ENCODE results near the gene BIN2. TPM values are rescaled to one million over a fixed set of nuclear protein-coding genes. Genes with fewer than 3 reads are reported as not detected.

The BIN2 gene
- total and polyA plus RNA-seq, 9 of the 15 experiments (the other 6 are each of a cell fraction or from before 2014, with no cell fraction given) = 0.04 to 0.39 (median 0.25) TPM; not detected in 1

- ChIA-PET POLR2A (interaction anchor here (0.6 to 4.6 kb wide), 18 partner anchors 9 to 1685 kb away, joined by 3 to 37 read pairs (median 4); partner anchors contain the start of genes POU6F1 and SLC11A2), CTCF (ENCODE audit: low intra/inter-chr PET ratio) (no interaction called here)
- in situ Hi-C loops (cut with MboI) = no loop called here
- FAIRE-seq = no peak
- peak overlapping the region; percentile 95 for H2AFZ ChIP-seq (ENCODE audit: low read depth, low read length)
- H4K20me1 ChIP-seq (replicated peaks; ENCODE audit: control insufficient read depth, insufficient read depth, low read length) = no peaks in the 10 kb centered on the region; the same call in 1 of the 2 replicates
- H3K4me1 ChIP-seq (replicated peaks in 1 of 2; ENCODE audit: control insufficient read depth in 2 of 2, insufficient read depth in 2 of 2, low read length in 2 of 2) = peaks cover 4 to 22% of the 10 kb centered on the region in 2 experiments; a peak in 4 of 5 replicates
- peak overlapping the region; percentile 42 for H3K27ac ChIP-seq (ENCODE audit: extremely low read depth, low read depth, low read length)
- no peaks in the 10 kb centered on the region for H3K9me1 ChIP-seq (ENCODE audit: control insufficient read depth, insufficient read depth, low read length)
- peaks cover 33% of the 10 kb centered on the region for H3K36me3 ChIP-seq (ENCODE audit: control insufficient read depth, insufficient read depth, low read length)
- BruUV-seq (replicated peaks) = no TSS peak
- H3K4me3 ChIP-seq = peak overlapping the region; percentile 93
- no peak; the same call in 2 of the 3 replicates for ATAC-seq
- DNase-seq (ENCODE audit: extremely low read depth in 1 of 4, low spot score in 3 of 4) = no peak
- H3K9me3 ChIP-seq (replicated peaks; ENCODE audit: control insufficient read depth, insufficient read depth, low read depth, low read length) = no peaks in the 10 kb centered on the region
- peak overlapping the region; percentile 95 for H3K4me2 ChIP-seq (ENCODE audit: insufficient read depth, low read length)
- peaks cover 27% of the 10 kb centered on the region for H3K79me2 ChIP-seq (ENCODE audit: control insufficient read depth, insufficient read depth, low read length)
- 26% methylated on average over 9 of the region's 10 CpGs for WGBS (ENCODE audit: insufficient coverage, low coverage, missing lambda C conversion rate)
- no peaks in the 10 kb centered on the region for H3K27me3 ChIP-seq (ENCODE audit: control insufficient read depth in 2 of 2, insufficient read depth in 2 of 2, low read length in 2 of 2)
- peak overlapping the region; percentile 87 to 100; a peak in 3 of 4 replicates for H3K9ac ChIP-seq (ENCODE audit: insufficient read depth in 1 of 2, low read depth in 2 of 2, low read length in 2 of 2)
- intact Hi-C loops (cut with micrococcal nuclease) = loop anchor here (2.0 kb wide), 1 partner anchor 19 kb away; the partner anchor contains the start of gene POU6F1
- TF ChIP-seq ZEB2 (IDR thresholded peaks at IDR 0.05) = peak; percentile 54; the same call in 1 of the 2 replicates
- no peak for TF ChIP-seq MCM7 (IDR thresholded peaks at IDR 0.05)
- TF ChIP-seq, protein P1, sequence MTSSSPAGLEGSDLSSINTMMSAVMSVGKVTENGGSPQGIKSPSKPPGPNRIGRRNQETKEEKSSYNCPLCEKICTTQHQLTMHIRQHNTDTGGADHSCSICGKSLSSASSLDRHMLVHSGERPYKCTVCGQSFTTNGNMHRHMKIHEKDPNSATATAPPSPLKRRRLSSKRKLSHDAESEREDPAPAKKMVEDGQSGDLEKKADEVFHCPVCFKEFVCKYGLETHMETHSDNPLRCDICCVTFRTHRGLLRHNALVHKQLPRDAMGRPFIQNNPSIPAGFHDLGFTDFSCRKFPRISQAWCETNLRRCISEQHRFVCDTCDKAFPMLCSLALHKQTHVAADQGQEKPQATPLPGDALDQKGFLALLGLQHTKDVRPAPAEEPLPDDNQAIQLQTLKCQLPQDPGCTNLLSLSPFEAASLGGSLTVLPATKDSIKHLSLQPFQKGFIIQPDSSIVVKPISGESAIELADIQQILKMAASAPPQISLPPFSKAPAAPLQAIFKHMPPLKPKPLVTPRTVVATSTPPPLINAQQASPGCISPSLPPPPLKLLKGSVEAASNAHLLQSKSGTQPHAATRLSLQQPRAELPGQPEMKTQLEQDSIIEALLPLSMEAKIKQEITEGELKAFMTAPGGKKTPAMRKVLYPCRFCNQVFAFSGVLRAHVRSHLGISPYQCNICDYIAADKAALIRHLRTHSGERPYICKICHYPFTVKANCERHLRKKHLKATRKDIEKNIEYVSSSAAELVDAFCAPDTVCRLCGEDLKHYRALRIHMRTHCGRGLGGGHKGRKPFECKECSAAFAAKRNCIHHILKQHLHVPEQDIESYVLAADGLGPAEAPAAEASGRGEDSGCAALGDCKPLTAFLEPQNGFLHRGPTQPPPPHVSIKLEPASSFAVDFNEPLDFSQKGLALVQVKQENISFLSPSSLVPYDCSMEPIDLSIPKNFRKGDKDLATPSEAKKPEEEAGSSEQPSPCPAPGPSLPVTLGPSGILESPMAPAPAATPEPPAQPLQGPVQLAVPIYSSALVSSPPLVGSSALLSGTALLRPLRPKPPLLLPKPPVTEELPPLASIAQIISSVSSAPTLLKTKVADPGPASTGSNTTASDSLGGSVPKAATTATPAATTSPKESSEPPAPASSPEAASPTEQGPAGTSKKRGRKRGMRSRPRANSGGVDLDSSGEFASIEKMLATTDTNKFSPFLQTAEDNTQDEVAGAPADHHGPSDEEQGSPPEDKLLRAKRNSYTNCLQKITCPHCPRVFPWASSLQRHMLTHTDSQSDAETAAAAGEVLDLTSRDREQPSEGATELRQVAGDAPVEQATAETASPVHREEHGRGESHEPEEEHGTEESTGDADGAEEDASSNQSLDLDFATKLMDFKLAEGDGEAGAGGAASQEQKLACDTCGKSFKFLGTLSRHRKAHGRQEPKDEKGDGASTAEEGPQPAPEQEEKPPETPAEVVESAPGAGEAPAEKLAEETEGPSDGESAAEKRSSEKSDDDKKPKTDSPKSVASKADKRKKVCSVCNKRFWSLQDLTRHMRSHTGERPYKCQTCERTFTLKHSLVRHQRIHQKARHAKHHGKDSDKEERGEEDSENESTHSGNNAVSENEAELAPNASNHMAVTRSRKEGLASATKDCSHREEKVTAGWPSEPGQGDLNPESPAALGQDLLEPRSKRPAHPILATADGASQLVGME (CRISPR knock-in tag; IDR thresholded peaks at IDR 0.05) = 0 out of 2 replicates have a peak, but pooled peaks have one; percentile 18
- TF ChIP-seq SMARCA4 (IDR thresholded peaks at IDR 0.05) = no peak
- TF ChIP-seq, protein P2, sequence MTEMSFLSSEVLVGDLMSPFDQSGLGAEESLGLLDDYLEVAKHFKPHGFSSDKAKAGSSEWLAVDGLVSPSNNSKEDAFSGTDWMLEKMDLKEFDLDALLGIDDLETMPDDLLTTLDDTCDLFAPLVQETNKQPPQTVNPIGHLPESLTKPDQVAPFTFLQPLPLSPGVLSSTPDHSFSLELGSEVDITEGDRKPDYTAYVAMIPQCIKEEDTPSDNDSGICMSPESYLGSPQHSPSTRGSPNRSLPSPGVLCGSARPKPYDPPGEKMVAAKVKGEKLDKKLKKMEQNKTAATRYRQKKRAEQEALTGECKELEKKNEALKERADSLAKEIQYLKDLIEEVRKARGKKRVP (CRISPR knock-in tag; IDR thresholded peaks at IDR 0.05) = no peak
- TF ChIP-seq, protein P3, sequence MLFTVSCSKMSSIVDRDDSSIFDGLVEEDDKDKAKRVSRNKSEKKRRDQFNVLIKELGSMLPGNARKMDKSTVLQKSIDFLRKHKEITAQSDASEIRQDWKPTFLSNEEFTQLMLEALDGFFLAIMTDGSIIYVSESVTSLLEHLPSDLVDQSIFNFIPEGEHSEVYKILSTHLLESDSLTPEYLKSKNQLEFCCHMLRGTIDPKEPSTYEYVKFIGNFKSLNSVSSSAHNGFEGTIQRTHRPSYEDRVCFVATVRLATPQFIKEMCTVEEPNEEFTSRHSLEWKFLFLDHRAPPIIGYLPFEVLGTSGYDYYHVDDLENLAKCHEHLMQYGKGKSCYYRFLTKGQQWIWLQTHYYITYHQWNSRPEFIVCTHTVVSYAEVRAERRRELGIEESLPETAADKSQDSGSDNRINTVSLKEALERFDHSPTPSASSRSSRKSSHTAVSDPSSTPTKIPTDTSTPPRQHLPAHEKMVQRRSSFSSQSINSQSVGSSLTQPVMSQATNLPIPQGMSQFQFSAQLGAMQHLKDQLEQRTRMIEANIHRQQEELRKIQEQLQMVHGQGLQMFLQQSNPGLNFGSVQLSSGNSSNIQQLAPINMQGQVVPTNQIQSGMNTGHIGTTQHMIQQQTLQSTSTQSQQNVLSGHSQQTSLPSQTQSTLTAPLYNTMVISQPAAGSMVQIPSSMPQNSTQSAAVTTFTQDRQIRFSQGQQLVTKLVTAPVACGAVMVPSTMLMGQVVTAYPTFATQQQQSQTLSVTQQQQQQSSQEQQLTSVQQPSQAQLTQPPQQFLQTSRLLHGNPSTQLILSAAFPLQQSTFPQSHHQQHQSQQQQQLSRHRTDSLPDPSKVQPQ (CRISPR knock-in tag; IDR thresholded peaks at IDR 0.05; ENCODE audit: borderline replicate concordance) = no peak
- no peak for TF ChIP-seq ADNP (tag; IDR thresholded peaks at IDR 0.05)
- no peak for TF ChIP-seq TAF1 (IDR thresholded peaks at IDR 0.05; ENCODE audit: control insufficient read depth, extremely low read depth, insufficient read depth, low read length, severe bottlenecking)
- TF ChIP-seq HDAC1 (IDR thresholded peaks at IDR 0.05) = no peak
- TF ChIP-seq FIP1L1 (IDR thresholded peaks at IDR 0.05; ENCODE audit: low read depth, low read length, poor library complexity, severe bottlenecking) = no peak
- TF ChIP-seq, protein P4, sequence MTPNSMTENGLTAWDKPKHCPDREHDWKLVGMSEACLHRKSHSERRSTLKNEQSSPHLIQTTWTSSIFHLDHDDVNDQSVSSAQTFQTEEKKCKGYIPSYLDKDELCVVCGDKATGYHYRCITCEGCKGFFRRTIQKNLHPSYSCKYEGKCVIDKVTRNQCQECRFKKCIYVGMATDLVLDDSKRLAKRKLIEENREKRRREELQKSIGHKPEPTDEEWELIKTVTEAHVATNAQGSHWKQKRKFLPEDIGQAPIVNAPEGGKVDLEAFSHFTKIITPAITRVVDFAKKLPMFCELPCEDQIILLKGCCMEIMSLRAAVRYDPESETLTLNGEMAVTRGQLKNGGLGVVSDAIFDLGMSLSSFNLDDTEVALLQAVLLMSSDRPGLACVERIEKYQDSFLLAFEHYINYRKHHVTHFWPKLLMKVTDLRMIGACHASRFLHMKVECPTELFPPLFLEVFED (CRISPR knock-in tag; conservative IDR thresholded peaks at IDR 0.05) = peak; percentile 6; the same call in 1 of the 2 replicates
Observed at GRCh38 chr12:51238037-51238509, 85.9 kb downstream of the BIN2 start.

Data from K562 (cell line).